Ovary (tissue), 9 donors: ENCODE data around the gene TEKT3. TPM values are rescaled to one million over a fixed set of nuclear protein-coding genes. Genes with fewer than 3 reads are reported as not detected.

Experiments used
- DNase-seq, 5 donors: peaks; one replicate each; pipeline ENCODE4 v3.0.0-alpha.2; 2019 to 2020
- H3K27ac ChIP-seq, 2 donors: fragments of 200-600 bp; one replicate each; pipeline versions ENCODE4 v1.5.1 to v1.8.0; 2019 to 2022
- H3K27me3 ChIP-seq: fragments of 200-600 bp; one replicate; pipeline ENCODE4 v1.8.0; 2022
- H3K36me3 ChIP-seq: fragments of 200-600 bp; sonication (generic); one replicate; pipeline ENCODE4 v1.5.1; 2019
- H3K4me1 ChIP-seq: one replicate; pipeline ENCODE4 v1.8.1; 2013; ENCODE audit warnings: mild to moderate bottlenecking, moderate library complexity; ENCODE audit not compliant: insufficient read depth
- H3K4me3 ChIP-seq: fragments of 200-600 bp; sonication (generic); one replicate; pipeline ENCODE4 v1.5.1; 2017
- H3K9me3 ChIP-seq, 2 donors: fragments of 200-600 bp in 1 of 2; sonication (generic) in 1 of 2; one replicate each; pipeline versions ENCODE4 v1.5.1 to v1.8.1; 2013 to 2019; ENCODE audit warnings: mild to moderate bottlenecking in 1 of 2, moderate library complexity in 1 of 2
- CTCF ChIP-seq, 3 donors: fragments of 450-650 bp in 2 of 3; fragments of 200-600 bp in 1 of 3; IDR thresholded peaks; one replicate each; pipeline versions ENCODE4 v1.5.1 to v1.8.0; 2016 to 2022; ENCODE audit warnings: antibody characterized with exemption in 3 of 3, mild to moderate bottlenecking in 1 of 3
- EP300 ChIP-seq: sonication (generic); formaldehyde crosslinking; IDR thresholded peaks from one replicate; pipeline ENCODE4 v1.6.1; 2017; ENCODE audit warnings: antibody characterized with exemption
- POLR2A ChIP-seq: fragments of 450-650 bp; IDR thresholded peaks from one replicate; pipeline ENCODE4 v1.6.1; 2017; ENCODE audit warnings: antibody characterized with exemption, mild to moderate bottlenecking, moderate library complexity
- WGBS, 3 donors: extraction: QIAGEN DNeasy Blood & Tissue Kit in 1 of 3; methylation state at CpG; one replicate each; pipeline versions ENCODE4 v1.1.5 to v1.1.7; 2013 to 2017; 5-methylcytosine and 5-hydroxymethylcytosine counted together
- intact Hi-C, 4 donors: fragments of 100-400 bp; cut with DNase I; formaldehyde crosslinking; loops; one replicate each; pipeline versions ENCODE4 v1.11.0 to v1.15.1; 2022 to 2023
- polyA plus RNA-seq, 2 donors: library from polyadenylated mRNA; stranded (reverse); fragments of 200-250 nt in 1 of 2; fragments of 350-450 nt in 1 of 2; fragmentation: Illumina TruSeq in 1 of 2; extraction: RNeasy Lipid Tissue Mini Kit (QIAGEN cat#74804) in 1 of 2; gene quantifications; one replicate each; pipeline ENCODE4 v1.2.3, GENCODE V29; 2013 to 2014
- total RNA-seq, 7 donors: library from RNA; depleted of rRNA in 2 of 7; stranded (reverse); fragments of >200 nt in 2 of 7; fragmentation: NEBNext Ultra II Directional in 3 of 7; extraction: Animal tissue kit (Norgen Biotek cat#: 25700) in 3 of 7; gene quantifications; one replicate each; pipeline versions ENCODE4 v1.1.0 to v1.2.4, GENCODE V29; 2016 to 2023
- donor health status: DM: no; HTN: no; CAD: no; lungs with moderate emphysema.
- donor health status: DM: no; HTN: no; CAD: no.
- donor health status: Bipolar disorder and iron deficiency.
- donor health status: DM: yes; HTN: yes; CAD: no.
- donor health status: DM: no; HTN: no; CAD: no.
- donor health status: DM: yes; HTN: yes; CAD: no.

TEKT3 gene
- total and polyA plus RNA-seq, 9 donors, result 0.72 to 4.0 (median 1.6) TPM

- no peaks in the 10 kb centered on the region for H3K9me3 ChIP-seq
- H3K4me3 ChIP-seq, result no peak overlapping the region
- H3K36me3 ChIP-seq, result no peaks in the 10 kb centered on the region
- DNase-seq, result peak; percentile 49 to 60 (median 57)
- no peaks in the 10 kb centered on the region for H3K27me3 ChIP-seq
- WGBS, 3 donors, result 12 to 41% (median 16%) methylated on average over 9 of the region's 9 CpGs
- intact Hi-C loops, result no loop called here
- TF ChIP-seq EP300, result no peak
- no peak for TF ChIP-seq CTCF (IDR thresholded peaks at IDR 0.05)
- TF ChIP-seq POLR2A, result no peak
- no peak overlapping the region for H3K27ac ChIP-seq
- peaks cover 6% of the 10 kb centered on the region for H3K4me1 ChIP-seq
Observed at GRCh38 chr17:15384142-15384787, 42.9 kb upstream of the TEKT3 start.

- Histone ChIP-seq H3K36me3 (no peaks in the 10 kb centered on the region), H3K9me3 (no peaks in the 10 kb centered on the region), H3K27me3 (no peaks in the 10 kb centered on the region), H3K27ac (no peak overlapping the region), H3K4me3 (no peak overlapping the region), H3K4me1 (peaks cover 6% of the 10 kb centered on the region)
- intact Hi-C loops, result no loop called here
- 85 to 96% (median 92%) methylated on average over 1 of the region's 1 CpG for WGBS, 3 donors
- no peak for DNase-seq
- no peak for TF ChIP-seq EP300
Observed at GRCh38 chr17:15382914-15383313, 41.5 kb upstream of the TEKT3 start.

- peaks cover 11% of the 10 kb centered on the region for H3K4me1 ChIP-seq
- H3K36me3 ChIP-seq, result no peaks in the 10 kb centered on the region
- H3K27ac ChIP-seq, result no peak overlapping the region
- no peak for TF ChIP-seq POLR2A
- TF ChIP-seq EP300, result no peak
- TF ChIP-seq CTCF (IDR thresholded peaks at IDR 0.05), result no peak
- 73 to 81% (median 73%) methylated on average over 2 of the region's 2 CpGs for WGBS, 3 donors
- no peak overlapping the region for H3K4me3 ChIP-seq
- intact Hi-C loops, result no loop called here
- H3K27me3 ChIP-seq, result no peaks in the 10 kb centered on the region
- DNase-seq, result no peak
- H3K9me3 ChIP-seq, result no peaks in the 10 kb centered on the region
Observed at GRCh38 chr17:15381707-15382106, 40.3 kb upstream of the TEKT3 start.

- Histone ChIP-seq H3K36me3 (no peaks in the 10 kb centered on the region), H3K4me1 (peaks cover 11% of the 10 kb centered on the region), H3K4me3 (no peak overlapping the region), H3K27ac (no peak overlapping the region), H3K27me3 (no peaks in the 10 kb centered on the region), H3K9me3 (no peaks in the 10 kb centered on the region)
- WGBS, 3 donors, result 32 to 49% (median 34%) methylated on average over 4 of the region's 4 CpGs
- intact Hi-C loops, result no loop called here
- no peak for TF ChIP-seq POLR2A
- no peak for TF ChIP-seq EP300
- TF ChIP-seq CTCF (IDR thresholded peaks at IDR 0.05), result no peak
- DNase-seq, result no peak
Observed at GRCh38 chr17:15380446-15380845, 39.0 kb upstream of the TEKT3 start.

- no peaks in the 10 kb centered on the region for H3K36me3 ChIP-seq
- WGBS, 3 donors, result 95 to 97% (median 95%) methylated on average over 5 of the region's 5 CpGs
- H3K4me3 ChIP-seq, result no peak overlapping the region
- H3K9me3 ChIP-seq, result no peaks in the 10 kb centered on the region
- intact Hi-C loops, result no loop called here
- peaks cover 11% of the 10 kb centered on the region for H3K4me1 ChIP-seq
- no peak overlapping the region for H3K27ac ChIP-seq
- DNase-seq, result no peak
- no peaks in the 10 kb centered on the region for H3K27me3 ChIP-seq
- TF ChIP-seq CTCF (IDR thresholded peaks at IDR 0.05) (no peak), EP300 (no peak), POLR2A (no peak)
Observed at GRCh38 chr17:15379659-15380058, 38.3 kb upstream of the TEKT3 start.
